ENCODE measurements around the gene CMTM5.
A peak's percentile ranks its signal among the peaks of the same experiment; 100 is the strongest.

Gene CMTM5

DNA sequence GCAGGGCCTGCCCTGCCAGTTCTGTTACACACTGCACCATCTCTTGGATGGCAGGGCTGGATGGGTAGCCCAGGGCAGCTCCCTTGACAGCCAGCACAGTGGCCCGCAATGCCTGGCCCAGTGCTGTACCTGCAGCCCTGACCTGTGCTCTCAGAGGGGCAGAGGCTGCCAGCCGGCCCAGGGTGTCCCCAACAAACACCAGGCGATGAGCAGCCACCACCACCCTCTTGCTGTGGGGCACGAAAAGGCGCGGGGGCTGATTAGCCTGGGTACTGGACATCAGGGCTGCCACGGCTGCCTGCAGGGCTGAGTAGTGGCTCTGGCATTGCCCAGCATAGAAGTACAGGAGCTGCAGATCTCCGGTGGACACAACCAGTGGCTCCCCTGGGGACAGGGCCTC is 19.6 kb upstream of the CMTM5 start:
- no peak for DNase-seq (ENCODE audit: insufficient read length, low spot score)
- FAIRE-seq = no peak

DNA sequence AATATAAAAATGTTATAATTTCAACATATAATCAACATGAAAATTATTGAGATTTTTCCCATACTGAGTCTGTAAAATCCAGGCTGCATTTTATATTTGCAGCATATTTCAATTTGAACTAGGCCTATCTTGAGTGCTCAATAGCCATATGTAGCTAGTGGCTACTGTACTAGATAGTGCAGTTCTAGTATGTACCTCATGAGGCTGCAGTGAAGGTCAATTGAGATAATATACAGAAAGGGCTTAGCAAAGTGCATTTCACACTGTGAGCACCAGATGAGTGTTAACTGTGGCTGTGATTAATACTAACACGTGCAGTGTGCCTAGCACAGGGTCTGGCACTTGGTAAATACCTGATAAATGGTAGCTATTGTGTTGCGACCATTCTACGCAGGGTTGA is 18.8 kb upstream of the CMTM5 start:
- DNase-seq (ENCODE audit: insufficient read length, low spot score) = no peak
- FAIRE-seq = no peak

DNA sequence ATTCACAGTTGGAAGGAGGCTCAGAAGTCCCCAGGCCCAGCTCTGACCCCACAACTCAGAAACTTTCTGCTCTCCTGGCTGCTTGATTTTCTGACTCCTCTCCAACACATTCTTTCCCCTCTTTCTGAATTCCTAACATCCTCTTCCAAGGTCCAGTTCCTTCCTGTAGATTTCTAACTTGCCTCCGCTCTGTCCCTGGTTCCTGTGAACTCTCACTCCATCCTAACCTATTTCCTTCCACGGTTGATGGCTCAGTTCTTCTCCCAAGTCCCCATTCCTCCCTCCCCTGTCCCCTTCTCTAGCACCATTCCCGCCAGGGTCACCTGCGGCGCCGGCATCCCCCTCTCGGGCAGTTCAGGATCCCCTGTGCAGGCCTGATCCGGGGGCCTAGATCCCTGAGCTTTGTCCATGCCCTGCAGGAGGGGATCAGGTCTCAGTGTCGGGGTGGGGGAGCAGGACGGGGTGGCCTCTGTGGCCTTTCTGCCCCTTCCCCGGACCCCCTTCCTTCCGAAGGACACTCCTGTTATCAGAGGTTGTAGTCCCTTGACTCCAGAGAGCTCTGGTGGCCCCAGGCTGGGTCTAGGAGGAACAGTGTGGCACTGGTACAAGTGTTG is 18.2 kb upstream of the CMTM5 start:
- no peak for FAIRE-seq

DNA sequence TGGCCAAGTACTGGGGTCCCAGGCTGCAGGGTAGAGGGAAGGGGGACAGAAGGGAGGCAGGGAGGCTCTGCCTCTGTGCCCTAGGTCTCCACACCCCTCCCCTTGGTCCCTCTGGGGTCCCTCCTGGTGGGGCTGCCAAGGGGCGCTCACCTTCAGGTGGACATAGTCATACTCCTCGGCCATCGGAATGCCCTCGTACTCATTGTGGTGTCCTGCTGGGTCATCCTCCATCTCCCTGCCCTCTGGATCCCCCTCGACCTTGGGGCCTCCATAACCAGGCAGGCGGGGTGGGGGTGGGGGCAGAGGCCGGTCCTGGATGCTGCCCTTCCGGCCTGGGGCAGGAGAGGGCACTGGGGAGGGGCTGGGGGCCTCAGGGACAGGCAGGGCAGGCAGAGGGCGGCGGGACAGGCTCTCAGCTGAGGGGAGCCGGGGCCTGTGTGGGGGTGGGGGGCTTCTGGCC is 17.6 kb upstream of the CMTM5 start:
- FAIRE-seq (no peak), DNase-seq (ENCODE audit: insufficient read length, low spot score) (no peak)

More for the DNA sequence above, 18.2 kb upstream of the CMTM5 start:
- no peak for DNase-seq (ENCODE audit: insufficient read length, low spot score)

DNA sequence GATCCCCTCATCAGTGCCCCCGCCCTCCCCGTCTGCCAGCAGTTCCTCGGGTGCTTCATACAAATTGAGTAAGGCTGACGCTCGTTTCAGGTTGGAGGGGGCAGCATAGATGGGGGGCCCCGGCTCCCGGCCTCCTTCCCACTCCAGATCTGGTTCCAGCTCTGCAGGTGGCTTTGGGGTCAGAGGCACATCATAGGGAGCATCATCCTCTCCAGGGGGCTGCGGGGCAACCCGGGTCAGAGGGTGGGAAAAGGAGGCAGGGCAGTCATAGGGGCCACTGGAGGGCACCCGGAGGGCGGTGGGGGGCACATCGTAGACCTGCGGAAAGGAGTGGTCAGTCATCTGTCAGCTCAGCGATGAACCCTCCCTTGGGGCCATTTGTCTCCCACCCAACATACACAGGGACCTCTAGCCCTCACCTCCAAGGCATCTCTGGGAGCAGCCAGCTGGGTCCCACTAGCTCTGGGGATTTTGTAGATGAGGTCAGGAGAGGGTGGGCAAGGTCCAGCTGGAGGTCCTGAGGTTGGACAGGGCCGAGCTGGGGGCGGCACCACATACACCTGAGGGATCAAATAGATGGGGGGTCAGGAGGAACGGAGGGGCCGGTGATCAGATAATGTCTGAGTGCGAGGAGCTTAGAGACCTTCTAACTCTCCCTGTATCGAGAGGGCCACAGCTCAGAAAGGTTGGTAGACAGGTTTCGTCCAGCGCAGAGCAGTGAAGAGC is 17.0 kb upstream of the CMTM5 start:
- FAIRE-seq = no peak
- DNase-seq (ENCODE audit: insufficient read length, low spot score) = no peak

DNA sequence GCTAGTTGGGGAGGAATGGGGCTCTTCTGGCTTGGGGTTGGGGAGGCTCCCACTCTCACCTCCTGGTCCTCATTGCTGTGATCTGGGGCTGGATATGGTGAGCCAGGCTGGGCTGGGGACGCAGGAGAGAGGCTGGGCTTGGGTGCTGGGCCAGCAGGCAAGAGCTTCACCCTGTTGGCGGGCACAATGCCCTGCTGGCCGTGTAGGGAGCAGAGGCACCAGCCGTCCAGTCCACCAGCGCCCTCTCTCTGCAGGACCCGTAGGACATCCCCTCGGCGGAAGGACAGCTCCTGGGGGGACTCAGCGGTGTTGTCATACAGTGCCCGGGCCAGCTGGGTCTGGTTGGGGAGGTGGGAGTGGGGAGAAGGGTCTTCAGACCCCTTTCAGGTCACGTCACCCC is 16.4 kb upstream of the CMTM5 start:
- DNase-seq (ENCODE audit: insufficient read length, low spot score) = no peak

DNA sequence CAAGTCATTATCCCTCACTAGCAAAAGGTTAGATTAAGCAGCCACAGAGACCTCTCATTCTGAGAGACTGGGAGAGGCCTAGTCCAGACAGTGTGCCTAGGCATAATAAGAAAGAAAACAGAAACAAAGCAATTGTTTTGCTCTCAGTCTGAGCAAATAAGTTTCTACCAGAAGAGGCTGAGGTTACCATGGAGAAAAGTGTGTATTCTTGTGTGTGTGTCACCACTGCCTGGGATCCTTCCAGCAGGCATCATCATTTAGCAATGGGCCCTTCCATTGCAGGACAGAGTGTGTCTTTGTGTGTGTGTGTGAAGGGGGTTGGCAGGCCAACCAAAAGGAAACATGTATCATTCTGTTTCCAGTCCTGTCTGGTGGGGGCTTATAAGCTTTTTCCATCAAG is 15.5 kb upstream of the CMTM5 start:
- DNase-seq (ENCODE audit: insufficient read length, low spot score) (no peak), FAIRE-seq (peak; percentile 65)

More for the DNA sequence above, 16.4 kb upstream of the CMTM5 start:
- no peak for FAIRE-seq

DNA sequence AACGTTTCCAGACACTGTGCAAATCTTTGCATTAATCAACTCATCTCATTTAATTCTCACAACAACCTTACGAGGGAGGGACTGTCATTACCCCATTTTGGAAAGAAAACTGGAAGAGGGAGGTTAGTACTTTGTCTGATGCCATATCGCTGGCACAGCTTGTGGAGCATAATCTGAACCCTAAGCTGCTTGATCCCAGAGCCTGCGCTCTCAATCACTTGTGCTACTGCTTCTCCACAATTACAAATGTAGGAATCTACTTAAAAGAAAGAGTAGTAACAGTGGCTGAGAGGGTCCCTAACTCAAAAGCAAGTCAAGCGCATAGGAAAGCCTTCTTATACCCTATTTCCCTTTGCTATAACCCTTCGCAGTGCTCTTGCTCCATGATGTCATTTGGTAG is 15.1 kb upstream of the CMTM5 start:
- FAIRE-seq (no peak), DNase-seq (ENCODE audit: insufficient read length, low spot score) (no peak)

DNA sequence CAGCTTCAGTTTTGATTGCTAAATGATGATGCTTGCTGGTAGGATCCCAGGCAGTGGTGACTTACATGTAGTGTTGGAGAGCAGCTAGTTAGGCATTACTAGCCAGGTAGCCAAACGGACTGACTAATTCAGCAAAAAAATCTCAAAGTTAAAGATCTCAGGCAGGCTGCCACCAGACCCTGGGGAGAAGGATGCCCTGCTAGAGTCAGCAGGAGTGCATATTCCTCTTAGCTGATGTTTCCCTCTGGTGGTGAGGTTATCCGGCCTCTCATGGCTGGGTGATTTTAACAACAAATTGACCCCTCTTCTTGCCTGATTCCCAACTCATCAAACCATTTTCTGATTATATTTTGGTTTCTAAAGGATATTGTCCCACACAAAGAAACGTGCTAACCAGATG is 14.6 kb upstream of the CMTM5 start:
- DNase-seq (ENCODE audit: insufficient read length, low spot score) = no peak
- FAIRE-seq = no peak

DNA sequence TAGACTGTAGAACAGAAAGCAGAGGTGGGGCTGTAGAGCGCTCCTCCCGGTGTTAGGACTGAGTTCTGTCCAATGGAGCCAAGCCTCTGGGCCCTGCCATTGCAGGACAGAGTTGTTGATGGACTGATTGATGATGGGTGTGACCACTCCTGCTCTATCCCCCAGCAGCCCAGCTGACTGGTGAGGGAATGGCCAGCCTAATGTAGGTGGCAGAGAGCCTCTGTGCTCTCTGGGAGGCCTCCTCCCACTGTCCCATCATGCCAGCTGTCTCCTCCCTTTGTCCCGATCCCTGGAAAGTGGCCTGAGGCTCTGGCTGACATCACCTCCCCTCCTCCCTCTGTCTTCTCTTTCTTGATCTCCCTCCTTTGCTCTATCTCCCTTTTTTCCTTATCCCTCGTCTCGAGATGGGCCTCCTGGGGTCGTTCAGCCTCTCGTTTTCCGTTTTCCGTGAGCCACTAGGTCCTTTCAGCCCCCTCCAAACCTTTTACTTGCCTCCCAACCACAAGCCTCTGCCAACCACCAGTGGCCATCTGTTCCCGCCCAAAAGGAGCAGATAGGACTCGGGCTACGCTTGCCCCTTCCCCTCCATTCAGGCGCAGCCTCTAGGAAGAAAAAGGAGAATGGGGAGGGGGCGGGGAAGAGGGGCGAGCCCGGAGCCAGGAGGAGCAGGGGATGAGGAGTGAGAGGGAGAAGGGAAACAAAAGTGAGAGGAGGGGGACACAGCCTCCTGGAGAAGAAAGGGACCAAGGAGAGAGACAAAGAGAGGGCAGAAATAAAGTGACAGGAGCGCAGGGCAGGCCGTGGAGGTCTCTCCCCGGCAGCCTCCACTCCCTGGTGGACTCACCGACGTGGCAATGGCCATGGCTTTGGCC is 12.4 kb upstream of the CMTM5 start:
- no peak for FAIRE-seq
- DNase-seq (ENCODE audit: insufficient read length, low spot score) = no peak

DNA sequence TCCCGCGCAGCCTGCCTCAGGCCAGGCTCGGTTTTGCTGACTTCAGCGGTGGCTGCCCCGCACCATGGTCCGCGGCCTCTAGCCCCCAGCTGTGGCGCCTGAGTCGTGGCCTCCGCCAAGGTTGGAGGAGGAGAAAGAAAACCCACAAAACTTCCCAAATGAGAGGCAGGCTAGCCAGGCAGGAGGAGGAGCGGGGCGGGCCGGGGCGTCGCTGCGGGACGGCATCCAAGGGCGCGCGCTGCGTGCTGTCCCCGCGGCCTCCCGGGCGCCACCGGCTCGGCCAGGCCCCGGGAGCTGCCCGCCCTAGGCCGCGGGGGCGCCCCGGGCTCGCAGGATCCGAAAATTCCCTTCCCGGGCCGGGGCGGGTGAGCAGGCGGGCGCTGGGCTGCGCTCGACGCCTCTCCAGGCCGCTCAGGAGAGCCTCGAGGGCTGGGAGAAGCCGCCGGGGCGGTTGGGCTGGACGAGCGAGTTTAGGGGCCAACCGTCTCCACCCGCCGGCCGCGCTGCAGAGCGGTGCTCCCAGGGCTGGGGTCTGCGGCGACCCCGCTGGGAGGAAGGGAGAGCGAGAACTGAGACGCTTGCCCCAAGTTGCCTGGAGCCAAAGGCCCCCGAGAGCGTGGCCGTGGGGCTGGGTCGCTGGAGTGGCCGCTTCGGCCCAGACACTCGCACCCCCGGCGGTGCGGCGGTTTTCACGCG is 11.7 kb upstream of the CMTM5 start, which contains the start of gene EFS:
EFS (minus strand) TSS at position 137 of the 696 bp plus-strand sequence. CDS start 147 bp downstream, outside the sequence.
- no peak for FAIRE-seq
- DNase-seq (ENCODE audit: insufficient read length, low spot score) = no peak

DNA sequence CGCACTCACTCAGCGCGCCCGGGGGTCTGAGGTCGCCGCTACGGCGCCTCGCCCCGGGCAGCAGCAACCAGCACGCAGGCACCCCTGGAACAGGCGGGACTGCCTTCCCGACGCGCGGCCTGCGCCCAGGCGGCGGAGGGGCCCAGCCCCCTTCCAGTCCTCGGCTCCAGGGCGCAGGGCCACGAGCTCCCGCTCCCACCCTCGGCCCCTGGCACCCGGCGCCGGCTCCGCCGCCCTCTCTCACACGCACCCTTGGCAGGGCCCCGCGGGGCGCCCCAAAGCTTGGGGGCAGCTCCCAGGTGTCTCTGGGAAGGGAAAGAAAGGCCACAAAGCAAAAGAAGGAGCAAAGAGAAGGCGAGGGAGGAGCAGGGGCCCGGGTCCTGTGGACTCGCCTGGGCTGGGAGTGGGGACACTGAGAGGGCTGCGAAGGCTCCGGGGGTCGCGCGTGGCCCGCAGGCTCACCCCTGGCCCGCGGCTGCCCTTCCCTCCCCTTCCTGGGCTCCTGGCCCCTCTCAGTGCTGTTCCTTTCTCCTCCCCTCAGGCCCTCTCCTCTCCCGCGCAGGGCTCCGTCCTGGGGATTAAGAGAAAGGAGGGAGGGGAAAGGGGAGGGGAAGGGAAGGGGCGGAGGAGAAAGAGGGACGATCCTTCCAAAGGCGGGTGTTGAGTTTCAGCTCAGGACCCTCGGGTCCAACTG is 11.0 kb upstream of the CMTM5 start:
- DNase-seq (ENCODE audit: insufficient read length, low spot score) (no peak), FAIRE-seq (no peak)

DNA sequence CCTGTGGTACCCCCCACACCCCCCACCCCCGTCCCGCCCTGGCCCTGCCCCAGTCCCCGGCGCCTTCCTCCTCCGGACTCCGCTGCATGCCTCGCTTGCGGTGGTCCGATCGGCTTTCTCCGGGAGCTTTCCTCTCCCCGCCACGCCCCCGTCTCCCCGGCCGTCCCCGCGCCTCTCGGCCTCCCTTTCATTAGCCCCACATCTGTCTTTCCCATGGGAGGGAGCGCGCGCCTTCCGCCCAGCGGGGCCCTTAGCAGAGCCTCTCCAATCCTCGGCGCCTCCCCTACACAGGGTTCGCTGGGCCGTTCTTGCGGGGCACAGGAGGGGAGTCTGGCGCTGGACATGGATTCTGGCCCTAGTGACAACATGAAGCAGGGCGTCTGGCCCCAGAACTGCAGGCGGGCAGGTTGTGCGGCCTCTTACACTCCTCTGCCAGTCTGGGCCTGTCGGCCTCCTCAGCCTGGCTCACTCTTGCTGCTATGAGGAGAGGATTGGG is 10.4 kb upstream of the CMTM5 start:
- FAIRE-seq (no peak), DNase-seq (ENCODE audit: insufficient read length, low spot score) (no peak)

DNA sequence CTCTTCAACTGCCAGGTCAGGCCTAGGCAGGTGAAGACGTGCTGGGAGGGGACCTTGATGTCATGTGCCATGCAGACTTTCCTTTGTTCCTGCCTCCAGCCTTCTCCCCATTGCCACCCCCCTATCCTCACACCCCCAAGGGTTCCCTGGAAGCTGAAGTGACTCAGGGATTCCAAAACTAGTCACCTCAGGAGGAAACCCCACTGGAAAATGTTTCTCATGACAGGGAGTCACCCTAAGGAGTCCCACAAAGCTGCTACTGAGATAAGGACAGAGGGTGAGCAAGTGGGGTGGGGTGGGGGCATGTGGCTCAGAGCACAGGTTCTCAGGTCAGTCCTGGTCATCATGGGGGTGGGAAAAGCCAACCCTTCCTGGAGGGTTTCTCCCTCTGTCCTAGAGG is 6.6 kb upstream of the CMTM5 start:
- no peak for DNase-seq (ENCODE audit: insufficient read length, low spot score)
- FAIRE-seq = no peak

DNA sequence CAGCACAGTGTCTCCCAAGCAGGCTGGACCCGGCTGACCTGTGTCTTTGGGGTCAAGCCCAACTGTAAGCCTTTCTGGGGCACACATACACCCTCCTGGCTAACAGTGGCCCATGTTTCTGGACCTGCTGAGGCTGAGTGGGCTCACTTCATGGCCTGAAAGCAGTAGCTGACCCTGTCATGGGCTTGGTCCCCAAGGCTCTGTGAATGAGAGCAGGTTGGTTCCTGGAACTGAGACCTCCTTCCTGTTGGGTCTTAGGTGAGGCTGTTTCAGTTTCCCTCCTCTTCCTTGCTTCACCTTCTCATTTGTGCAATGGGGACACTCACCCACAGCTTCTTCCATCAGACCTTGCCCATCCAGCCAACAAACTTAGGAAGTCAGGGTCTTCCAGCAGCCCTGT is 5.0 kb upstream of the CMTM5 start:
- DNase-seq (ENCODE audit: insufficient read length, low spot score) (no peak), FAIRE-seq (no peak)

DNA sequence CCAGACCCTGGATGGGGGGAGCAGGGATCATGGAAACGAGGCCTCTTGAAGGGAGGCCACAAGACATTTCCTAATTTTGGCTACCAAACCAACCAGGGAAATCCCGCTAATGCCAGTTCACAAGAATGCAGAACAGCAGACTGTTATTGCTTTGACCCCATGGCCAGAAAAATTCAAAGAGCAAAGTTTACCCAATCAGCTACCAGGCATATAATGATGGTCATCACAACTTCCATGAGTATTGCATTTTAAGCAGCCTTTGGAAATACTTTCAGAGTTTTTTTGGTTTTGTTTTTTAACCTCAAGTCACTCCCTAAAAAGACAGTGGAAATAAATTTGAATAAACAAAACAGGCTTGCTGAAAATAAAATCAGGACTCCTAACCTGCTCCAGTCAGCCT is 4.3 kb upstream of the CMTM5 start, which contains the start of gene IL25:
IL25 (plus strand) TSS at position 301 of the 400 bp plus-strand sequence.
- FAIRE-seq = no peak
- DNase-seq (ENCODE audit: insufficient read length, low spot score) = no peak

DNA sequence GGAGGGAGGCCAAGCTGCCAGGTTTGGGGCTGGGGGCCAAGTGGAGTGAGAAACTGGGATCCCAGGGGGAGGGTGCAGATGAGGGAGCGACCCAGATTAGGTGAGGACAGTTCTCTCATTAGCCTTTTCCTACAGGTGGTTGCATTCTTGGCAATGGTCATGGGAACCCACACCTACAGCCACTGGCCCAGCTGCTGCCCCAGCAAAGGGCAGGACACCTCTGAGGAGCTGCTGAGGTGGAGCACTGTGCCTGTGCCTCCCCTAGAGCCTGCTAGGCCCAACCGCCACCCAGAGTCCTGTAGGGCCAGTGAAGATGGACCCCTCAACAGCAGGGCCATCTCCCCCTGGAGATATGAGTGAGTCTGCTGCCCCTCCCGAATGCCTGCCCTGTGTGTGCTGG is 3.8 kb upstream of the CMTM5 start:
- DNase-seq (ENCODE audit: insufficient read length, low spot score) (no peak), FAIRE-seq (no peak)

DNA sequence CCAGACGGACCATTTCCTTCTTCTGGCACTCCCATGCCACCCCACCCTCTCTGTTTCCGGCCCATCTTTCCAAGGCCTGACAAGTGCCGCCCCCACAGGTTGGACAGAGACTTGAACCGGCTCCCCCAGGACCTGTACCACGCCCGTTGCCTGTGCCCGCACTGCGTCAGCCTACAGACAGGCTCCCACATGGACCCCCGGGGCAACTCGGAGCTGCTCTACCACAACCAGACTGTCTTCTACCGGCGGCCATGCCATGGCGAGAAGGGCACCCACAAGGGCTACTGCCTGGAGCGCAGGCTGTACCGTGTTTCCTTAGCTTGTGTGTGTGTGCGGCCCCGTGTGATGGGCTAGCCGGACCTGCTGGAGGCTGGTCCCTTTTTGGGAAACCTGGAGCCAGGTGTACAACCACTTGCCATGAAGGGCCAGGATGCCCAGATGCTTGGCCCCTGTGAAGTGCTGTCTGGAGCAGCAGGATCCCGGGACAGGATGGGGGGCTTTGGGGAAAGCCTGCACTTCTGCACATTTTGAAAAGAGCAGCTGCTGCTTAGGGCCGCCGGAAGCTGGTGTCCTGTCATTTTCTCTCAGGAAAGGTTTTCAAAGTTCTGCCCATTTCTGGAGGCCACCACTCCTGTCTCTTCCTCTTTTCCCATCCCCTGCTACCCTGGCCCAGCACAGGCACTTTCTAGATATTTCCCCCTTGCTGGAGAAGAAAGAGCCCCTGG is 1.2 kb upstream of the CMTM5 start:
- FAIRE-seq (no peak), DNase-seq (ENCODE audit: insufficient read length, low spot score) (no peak)

DNA sequence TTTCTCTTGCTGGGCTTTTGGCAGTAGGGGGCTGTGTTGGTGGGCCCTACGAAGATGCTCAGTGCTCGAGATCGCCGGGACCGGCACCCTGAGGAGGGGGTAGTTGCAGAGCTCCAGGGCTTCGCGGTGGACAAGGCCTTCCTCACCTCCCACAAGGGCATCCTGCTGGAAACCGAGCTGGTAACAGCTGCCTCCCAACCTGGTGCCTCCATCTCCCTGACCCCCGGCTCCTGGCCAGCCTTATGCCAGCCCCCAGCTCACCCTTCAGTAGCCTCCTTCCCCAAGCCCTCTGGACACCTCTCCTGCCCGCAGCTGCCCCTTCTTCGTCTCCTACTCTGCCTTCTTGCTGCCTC is 328 bp downstream of the CMTM5 start:
- DNase-seq (ENCODE audit: insufficient read length, low spot score) (no peak), FAIRE-seq (no peak)

All from GM19239 (cell line).